Measurements from ENCODE around the gene LPP.
"Not testable (repeated sequence)": the region's sequence is repeated elsewhere in the genome, so short reads cannot be mapped to it uniquely, and the experiment has no call there.

Gene LPP

DNA sequence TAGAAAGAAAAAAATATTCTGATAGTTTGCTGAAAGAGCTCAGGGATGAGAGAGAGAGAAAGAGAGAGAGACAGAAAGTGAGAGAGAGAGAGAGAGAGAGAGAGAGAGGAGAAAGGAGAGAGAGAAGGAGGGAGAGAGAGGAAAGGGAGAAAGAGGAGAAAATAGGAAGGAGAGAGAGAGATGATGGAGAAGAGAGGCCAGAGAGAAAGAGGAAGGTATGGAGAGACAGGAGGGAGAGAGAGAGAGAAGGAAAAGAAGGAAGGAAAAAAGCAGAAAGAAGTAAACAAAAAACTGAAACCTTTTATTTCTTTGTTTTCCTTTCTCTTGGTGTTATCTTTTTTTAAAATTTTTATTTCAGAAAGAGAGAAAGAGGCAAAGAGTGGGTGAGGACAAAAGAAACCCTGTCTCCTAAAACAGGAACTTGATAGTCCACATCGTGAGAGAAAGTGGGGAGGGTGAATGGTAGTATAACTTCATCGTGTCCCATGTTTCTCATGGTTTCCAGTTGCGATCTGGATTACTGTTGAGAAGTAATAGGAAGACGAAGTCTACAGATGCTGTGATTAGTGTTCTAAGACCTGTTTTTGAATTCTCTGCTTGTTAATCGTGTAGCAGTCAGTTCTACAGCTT lies 279.7 kb downstream of the LPP start:
- no peak for DNase-seq (ENCODE audit: low read depth in 2 of 2)

DNA sequence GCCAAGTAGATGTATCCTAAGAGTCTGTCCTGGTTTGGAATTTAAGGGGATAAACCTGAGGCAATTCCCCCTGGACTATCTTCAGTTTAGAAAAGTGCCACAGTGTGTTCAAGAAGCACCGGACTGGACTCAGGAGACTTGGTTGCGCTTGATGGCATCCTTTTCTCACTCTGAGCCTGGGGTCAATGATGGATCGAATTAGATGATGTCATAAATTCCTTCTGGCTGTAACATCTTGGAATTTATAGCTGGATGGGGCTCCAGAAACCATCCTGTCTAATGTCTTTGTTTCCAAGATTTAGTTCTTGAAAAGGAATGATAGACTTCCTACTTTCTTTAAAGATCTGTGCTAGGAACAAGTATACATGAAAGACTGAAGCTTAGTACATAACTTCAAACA lies 280.6 kb downstream of the LPP start:
- DNase-seq (ENCODE audit: low read depth in 2 of 2) = peak in 1 of 2 experiments; percentile 38

DNA sequence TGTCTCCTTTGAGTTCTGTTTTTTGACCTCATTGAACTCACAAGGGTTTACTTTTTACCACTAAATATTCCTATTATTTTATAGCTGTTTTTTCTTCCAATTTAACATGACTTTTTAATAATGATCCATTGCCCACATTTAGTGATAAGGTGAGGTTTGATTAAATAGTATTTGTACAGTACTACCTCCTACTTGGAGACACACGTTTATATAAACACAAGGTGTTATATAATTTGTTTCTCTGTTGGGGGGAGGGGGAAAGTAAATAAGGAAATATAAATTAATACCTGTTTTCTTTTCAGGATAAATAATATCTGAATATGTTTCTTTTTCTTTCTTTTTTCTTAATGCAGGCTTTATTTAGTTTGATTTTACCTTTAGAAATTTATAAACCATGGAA lies 281.3 kb downstream of the LPP start:
- no peak for DNase-seq (ENCODE audit: low read depth in 2 of 2)

DNA sequence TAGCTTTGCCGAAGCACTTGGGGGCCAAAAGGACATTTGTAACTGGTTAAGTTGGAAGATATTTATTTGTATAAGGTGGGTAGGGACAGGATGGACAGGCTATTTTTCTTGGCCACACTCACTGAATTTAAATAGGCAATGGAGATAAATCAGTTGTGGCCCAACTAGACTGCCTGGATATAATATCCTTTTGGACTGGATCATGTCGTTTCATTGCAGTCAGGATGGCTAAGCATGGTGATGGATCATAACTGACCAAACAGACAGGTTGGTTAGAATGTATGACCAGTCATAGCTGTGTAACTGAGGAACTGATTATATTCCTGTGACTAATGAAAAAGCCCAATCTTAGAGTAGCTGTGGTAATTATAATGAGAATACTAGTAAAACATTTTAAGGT lies 284.0 kb downstream of the LPP start:
- DNase-seq (ENCODE audit: low read depth in 2 of 2) = no peak

DNA sequence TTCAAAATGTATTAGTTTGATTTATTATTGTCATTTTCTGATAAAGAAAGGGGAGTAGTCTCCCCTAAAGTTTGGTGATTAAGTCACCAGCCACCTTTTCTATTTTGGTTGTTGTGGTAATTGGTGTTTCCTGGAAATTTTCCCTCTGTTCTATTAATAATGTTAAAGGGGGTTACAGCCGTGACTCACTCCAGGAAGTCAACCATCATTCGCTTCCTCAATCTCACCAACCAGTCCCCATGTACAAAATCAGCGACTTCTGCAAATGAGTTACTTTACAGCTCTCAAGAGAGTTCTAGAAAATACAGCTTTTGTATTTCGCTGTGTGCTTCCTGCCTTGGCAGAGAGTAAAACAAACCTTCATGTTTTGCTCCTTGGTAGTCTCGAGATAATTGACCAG lies 285.1 kb downstream of the LPP start:
- DNase-seq (ENCODE audit: low read depth in 2 of 2) = no peak

DNA sequence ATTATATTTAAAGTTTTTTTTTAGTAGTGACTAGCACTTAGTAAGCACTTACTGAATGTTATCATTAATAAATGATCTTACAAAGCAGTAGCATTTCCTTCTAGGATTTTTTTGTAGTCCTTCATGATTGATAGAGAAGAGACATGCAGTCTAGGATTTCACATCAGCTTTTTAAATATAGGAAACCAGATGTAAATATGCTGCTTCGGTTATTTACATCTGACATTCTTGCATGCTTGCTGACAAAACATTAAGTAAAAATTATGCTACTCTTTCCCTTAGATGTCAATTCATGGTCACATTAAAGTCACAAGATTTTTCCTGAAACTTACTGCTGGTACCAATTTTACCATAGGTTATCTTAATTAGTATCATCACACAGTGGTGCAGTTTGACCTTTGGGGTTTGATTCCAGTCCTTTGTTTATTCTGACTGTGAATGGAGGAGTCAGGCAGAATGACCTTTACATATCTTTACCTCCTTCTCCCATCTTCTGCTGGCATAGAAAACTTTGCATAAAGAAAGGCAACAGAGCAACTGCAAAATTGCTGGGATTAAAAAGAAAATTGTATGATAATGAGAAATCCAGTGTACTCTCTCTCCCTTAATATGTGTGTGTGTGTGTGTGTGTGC lies 286.5 kb downstream of the LPP start:
- no peak for DNase-seq (ENCODE audit: low read depth in 2 of 2)

DNA sequence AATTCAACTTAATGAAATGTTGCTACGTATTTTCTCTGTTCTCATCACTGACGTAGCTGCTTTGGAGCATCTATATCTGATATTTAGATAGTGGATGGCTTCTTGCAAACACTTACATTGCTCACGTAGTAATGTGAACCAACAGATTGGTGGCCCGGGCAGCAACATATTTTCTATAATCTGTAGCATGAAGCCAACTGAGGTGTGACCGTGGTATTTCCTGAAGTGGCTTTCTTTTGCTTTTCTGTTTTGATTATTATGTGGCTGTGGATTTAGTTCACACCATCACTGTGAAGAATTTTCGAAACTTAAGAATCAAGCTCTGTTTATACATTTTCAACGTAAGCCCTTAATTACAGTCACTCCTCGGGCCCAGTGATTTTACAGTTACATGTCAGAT lies 288.5 kb downstream of the LPP start:
- no peak for DNase-seq (ENCODE audit: low read depth in 2 of 2)

DNA sequence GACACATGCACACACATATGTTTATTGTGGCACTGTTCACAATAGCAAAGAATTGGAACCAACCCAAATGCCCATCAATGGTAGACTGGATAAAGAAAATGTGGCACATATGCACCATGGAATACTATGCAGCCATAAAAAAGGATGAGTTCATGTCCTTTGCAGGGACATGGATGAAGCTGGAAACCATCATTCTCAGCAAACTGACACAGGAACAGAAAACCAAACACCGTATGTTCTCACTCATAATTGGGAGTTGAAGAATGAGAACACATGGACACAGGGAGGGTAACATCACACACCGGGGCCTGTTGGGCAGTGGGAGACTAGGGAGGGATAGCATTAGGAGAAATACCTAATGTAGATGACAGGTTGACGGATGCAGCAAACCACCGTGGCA lies 291.2 kb downstream of the LPP start:
- not testable (repeated sequence) for DNase-seq (ENCODE audit: low read depth in 2 of 2)

DNA sequence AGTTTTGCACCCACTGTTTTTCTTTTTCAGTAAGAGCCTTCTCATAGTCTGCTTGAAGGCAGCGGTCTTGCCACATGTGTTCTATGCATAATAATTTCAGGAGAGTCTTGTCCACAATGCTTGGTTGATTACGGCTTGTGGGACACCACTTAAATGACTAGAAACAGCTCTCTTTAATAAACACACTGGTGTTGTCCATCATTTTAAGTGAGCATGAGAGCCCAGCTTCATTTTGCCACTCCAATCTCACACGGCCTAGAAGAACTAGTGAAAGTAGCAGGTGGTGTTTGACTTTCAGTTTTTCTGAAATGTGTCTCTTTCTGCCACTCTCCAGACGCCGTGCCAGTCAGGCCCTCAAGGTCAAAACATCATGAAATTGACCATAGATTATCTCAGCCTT lies 292.1 kb downstream of the LPP start:
- DNase-seq (ENCODE audit: low read depth in 2 of 2) = no peak

DNA sequence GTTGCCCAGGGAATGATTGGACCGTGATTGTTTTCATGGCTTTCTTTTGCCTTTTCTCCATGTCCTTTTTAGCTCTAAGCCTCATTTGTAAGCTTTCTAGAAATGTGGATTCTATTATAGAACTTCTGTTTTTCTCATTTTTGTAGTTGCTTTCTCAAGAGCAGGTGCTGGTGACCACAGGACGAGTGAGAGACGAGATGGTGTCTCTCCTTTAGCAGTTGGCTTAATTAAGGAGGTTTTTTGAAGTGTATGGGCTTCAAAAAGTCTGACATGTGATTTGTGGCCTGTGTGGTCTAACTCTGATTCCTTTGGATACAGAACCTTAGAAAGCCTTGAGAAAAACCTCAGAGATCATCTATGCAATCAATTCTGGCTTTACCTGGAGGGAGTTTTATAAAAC lies 292.8 kb downstream of the LPP start:
- no peak for DNase-seq (ENCODE audit: low read depth in 2 of 2)

DNA sequence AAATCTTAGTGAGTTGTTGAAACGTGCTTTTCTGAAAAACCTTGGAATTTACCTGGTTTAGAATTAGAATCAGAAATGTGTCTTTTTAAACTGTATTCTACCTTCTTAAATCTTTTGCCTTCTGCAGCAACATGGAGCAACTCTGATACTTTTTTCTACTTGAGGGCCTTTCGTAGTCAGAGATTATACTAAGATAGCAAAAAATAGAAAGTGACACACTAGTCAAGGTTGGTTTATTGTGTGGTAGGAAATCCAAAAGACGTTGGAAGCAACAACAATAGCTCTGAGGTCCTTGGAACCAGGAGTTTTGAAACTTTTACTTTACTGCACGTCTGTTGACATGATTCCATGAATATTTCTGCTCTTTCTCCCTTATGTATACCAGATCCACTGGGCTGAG lies 294.9 kb downstream of the LPP start:
- no peak for DNase-seq (ENCODE audit: low read depth in 2 of 2)

DNA sequence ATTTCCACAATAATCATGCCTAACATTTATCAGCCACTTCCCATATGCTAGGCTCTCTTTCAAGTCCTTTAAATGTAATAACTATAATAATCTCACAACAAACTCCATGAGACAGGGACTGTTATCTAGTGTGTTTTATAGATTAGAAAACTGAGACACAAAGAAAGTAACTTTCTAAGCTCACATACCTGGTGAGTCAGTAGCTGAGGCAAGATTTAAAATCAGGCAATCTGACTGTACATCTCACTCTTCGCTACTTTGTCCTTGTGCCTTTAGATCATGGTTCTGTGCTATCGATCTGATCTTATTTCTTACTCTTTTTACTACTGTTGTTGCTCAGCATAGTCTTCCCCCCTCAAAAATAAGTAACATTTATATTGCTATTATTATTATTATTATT lies 295.5 kb downstream of the LPP start:
- no peak for DNase-seq (ENCODE audit: low read depth in 2 of 2)

DNA sequence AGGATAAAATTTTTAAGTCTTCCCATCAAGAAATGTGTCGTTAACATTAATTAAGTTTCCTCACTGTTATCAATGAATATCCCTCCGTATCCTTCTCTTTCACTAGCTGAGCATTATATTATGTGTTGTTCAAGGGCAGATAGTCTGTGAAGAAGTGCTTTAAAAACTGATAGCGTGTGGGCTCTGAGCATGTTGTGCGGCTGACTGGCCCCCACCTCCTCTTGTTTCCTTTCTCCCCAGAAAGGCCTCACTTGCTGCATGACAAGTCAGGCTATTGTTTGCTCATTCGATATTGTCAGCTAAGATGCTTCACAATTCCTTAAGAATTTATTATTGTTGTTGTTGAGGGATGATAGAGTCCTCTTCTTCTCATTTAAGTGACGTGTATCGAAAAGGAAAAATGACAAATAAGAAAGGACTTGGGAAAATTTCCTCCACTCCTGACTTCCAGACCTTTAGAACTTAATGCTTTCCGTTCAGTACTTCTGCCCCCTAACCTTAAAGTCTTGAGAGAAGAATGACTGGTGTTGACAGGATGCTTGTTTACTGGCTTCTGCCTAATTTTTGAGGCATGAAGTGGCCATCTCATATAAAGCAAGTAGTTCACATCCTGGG lies 298.3 kb downstream of the LPP start:
- no peak for DNase-seq (ENCODE audit: low read depth in 2 of 2)

DNA sequence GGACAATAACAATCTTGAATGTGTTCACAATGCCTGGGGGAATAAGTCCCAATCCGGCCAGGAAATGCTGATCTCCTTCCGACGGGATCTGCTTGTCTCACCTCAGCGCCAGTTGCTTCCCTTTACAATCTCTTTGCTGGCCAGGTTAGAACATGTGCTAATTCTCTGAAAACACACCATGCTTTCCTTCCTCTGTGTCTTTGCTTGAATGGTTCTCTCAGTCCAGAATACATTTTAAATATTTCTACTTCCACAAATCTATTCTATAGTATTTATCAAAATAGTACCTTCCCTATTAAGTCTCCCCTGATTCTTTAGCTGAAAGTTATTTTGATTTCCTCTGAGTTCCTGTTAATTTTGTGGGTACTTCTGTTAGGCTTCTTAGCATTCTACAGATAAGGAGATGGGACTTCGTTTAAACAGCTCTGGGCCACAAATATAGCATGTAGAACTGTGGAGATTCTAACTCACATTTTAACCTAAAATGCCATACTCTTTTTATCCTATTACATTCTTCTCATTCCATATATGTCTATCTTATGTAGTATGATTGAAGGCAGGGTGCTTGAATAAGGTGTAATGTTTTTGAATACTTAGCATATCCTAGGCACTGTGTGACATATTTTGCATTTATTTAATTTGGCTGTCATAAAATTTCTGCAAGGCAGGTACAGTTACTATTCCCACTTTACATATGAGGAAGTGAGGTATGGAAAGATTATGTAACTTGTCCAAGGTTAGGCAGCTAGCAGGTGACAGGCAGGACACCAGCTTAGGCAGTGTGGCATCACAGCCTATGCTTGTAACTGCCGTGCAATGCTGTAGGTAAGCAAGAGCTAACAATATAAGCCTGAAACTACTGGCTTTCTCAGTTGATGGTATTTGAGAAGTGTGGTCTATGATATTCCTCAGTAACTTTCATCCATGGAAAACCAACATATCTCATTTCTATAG lies 299.8 kb downstream of the LPP start:
- DNase-seq (ENCODE audit: low read depth in 2 of 2) = no peak

DNA sequence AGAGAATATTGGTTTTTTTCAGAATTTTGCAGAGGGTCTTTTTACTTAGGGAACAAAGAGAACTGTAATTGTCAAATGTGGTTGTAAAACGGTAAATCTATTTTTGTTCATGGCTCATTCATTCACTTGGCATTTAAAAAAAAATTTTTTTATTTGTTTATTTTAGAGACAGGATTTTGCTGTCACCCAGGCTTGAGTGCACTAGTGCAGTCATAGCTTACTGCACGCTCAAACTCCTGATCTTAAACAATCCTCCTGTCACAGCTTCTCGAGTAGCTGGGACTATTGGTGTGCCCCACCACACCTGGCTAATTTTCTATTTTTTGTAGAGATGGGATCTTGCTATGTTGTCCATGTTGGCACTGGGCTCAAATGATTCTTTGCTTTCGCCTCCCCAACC lies 301.8 kb downstream of the LPP start:
- no peak for DNase-seq (ENCODE audit: low read depth in 2 of 2)

DNA sequence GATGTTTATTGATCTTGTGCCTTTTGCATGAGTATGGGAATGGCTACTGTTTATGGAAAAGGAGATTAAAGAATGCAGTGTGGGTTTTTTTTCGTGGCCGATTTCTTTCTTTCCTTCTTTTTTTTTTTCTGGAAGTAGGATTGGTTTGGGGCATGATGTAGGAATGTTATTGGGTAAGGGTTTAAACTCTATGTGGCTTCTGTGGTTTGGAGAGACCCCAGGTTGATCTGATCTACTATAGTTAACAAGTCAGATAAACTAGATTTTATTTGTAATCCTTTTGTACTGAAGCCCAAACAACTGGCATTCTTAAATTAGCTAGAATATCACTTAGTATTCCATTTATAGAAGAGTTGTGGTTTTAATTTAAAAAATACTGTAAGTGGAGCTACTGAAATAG lies 304.8 kb downstream of the LPP start:
- DNase-seq (ENCODE audit: low read depth in 2 of 2) = peak; percentile 33 to 39

DNA sequence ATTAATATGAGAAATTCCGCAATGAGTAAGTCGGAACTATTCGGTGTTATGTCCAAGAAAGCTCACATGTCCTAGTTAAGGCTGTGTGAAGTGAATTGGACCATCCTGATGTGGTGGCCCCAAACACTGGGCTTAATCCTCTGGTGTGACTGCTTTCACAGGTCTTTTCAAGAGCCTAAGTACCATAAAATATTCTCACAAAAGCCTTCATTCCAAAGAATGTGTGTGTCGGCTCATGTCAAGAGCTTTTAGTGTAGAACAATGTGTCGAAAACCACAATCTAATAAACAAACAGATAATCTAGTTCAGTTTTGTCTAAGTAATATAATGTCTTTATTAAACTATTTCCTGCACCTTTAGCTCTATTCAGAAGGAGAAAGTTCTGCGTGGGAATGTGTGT lies 311.4 kb downstream of the LPP start:
- no peak for DNase-seq (ENCODE audit: low read depth in 2 of 2)

DNA sequence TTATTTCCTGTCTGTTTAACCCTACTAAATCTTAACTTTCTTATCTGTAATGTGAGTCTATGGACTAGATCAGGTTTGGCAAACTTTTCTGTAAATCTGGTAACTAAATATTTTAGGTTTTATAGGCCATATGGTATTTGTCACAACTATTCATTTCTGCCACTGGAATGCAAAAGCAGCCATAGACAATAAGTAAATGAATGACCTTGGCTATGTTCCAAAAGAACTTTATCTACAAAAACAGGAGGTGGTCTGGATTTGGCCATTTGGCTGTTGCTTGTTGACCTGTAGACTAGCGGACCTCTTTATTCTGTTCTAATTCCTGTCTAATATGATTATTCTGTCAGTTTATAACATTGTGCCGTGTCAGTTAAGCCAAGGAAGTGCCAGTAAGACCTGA lies 314.2 kb downstream of the LPP start:
- no peak for DNase-seq (ENCODE audit: low read depth in 2 of 2)

DNA sequence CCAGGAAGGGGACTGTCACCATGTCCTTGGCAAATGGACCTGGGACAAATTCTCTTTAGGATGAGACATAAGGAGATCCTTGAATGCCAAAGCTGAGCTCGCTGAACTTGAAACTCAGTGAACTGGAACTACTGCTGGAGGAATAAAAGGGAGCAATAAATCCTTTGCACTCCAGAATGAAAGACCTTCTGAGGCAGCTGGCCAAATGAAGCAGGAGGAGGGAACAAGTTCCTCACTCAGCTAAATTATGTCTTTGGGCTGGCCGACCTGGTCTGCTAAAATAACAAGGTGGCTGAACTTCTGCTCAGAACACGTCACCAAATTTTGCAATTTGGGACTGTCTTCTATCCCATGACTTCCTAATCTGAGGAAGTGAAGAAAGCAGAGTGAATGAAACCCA lies 314.7 kb downstream of the LPP start:
- DNase-seq (ENCODE audit: low read depth in 2 of 2) = no peak

DNA sequence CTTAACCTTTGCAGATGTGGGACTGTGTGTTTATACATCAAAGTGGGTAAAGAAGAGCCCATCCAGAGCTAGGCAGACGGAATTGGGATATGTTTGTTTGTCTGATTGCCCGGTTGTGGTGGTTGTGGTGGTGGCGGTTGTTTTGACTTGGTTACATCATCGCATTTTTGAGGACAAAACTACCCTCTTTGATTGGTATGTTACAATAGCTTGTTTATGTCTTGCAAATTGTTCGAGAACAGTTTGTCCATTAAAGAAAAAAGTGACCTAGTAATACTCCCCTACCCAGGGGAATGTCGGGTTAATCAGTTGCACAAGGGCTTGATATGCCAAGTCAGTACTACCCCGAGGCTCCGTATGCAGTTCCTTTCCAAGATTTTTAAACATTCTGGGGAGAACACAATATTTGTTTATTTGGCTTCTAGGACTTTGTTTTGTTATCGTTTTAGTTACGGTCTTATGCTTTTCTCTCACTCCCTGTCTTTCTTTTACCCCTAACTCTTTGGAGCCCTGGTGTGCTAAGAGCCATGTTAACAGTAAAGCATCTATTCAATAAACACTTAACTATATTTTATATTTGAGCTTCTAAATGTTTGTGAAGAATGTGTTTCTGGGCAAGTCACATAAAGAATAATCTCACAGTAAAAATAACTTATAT lies 315.4 kb downstream of the LPP start:
- no peak for DNase-seq (ENCODE audit: low read depth in 2 of 2)

DNA sequence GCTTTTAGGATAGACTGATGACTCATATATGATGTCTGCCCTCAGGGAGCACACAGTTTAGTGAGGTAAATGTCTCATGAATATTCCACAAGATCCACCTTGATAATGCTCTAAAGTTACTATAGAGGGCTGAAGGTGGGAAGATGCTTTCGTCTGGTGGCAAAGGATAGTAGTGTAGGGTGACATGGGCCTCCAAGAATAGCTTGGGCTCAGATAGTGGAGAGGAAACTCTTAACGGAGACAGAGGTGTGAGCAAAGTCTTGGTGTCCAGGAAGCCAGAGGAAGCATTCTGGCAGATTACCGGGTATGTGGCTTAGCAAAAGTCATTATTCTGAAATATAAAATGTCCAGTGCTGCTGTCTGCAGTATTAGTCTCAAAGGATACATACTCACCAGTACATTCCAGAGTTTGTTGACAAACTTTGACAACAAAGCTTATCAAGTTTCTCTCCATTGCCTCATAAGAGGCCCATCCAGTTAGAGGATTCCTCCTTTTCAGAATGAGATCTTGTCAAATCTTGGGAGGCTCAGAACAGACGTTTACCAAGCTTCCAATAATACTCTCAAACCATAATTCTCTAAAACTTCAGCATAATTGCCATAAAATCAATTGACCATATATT lies 316.7 kb downstream of the LPP start:
- DNase-seq (ENCODE audit: low read depth in 2 of 2) = no peak

DNA sequence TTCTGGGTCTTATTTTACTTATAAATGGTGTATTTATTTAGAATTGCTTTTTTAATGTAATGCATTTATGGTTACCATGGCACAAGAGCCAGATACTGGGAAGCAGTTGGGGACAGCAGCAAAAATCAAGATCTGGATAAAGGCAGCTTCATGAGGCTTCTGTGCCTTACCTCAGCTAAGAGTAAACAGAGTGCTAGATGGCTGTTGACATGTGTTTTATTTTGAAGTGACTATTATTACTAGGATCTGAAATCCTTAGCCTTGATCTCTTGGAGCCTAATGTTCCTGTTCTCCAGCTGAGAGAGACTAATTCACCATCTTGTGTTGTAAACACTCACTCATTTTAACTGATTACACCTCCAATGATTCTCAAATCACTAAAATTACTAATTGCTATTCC lies 317.8 kb downstream of the LPP start:
- DNase-seq (ENCODE audit: low read depth in 2 of 2) = no peak

All from fibroblast of skin of left biceps (primary cell).